HepG2 (cell line): ENCODE data around the gene TSEN54. TPM values are rescaled to one million over a fixed set of nuclear protein-coding genes. Genes with fewer than 3 reads are reported as not detected.

Experiments
- AHDC1 ChIP-seq: sonication (generic); formaldehyde crosslinking; IDR thresholded peaks from 2 replicates; pipeline ENCODE4 v1.5.1; 2020; ENCODE audit warnings: mild to moderate bottlenecking, missing genetic modification reagents, borderline replicate concordance
- ZFP82 ChIP-seq: sonication (generic); formaldehyde crosslinking; IDR thresholded peaks from 2 replicates; pipeline ENCODE4 v1.5.1; 2020; ENCODE audit warnings: mild to moderate bottlenecking, missing genetic modification reagents, borderline replicate concordance
- ZNF431 ChIP-seq: sonication (generic); formaldehyde crosslinking; IDR thresholded peaks from 2 replicates; pipeline ENCODE4 v1.9.0; 2022; ENCODE audit warnings: missing genetic modification reagents, low read depth, mild to moderate bottlenecking, borderline replicate concordance
- ZNF512 ChIP-seq: sonication (generic); formaldehyde crosslinking; IDR thresholded peaks from 2 replicates; pipeline ENCODE4 v1.4.0; 2020; ENCODE audit warnings: mild to moderate bottlenecking, missing genetic modification reagents
- polyA plus RNA-seq, 8 experiments: library from polyadenylated mRNA; depleted of rRNA in 3 of 8; stranded (reverse) in 7 of 8; unstranded in 1 of 8; fragments of >200 nt; fragmentation: Illumina TruSeq in 4 of 8; extraction: Trizol in 4 of 8; gene quantifications; 2 replicates each; pipeline versions ENCODE4 v1.2.1 to v1.2.3, GENCODE V29; 2011 to 2016; ENCODE audit warnings: low read depth in 4 of 8, missing spikeins in 1 of 8, mixed read lengths in 1 of 8; ENCODE audit not compliant: insufficient read depth in 1 of 8
- total RNA-seq, 5 experiments: library from RNA; depleted of rRNA; stranded (reverse); fragments of >200 nt; fragmentation: Illumina TruSeq; extraction: Trizol; gene quantifications; 2 replicates each; pipeline ENCODE4 v1.2.3, GENCODE V29; 2016; ENCODE audit warnings: low read depth in 1 of 5
- TF ChIP-seq, protein P1 (sequence below): sonication (generic); formaldehyde crosslinking; IDR thresholded peaks from 2 replicates; pipeline ENCODE4 v1.4.0; 2020; ENCODE audit warnings: missing genetic modification reagents, mild to moderate bottlenecking, borderline replicate concordance

The TSEN54 gene
- total and polyA plus RNA-seq, 2 of the 13 experiments (the other 11 are each of a cell fraction or from before 2014, with no cell fraction given): 62.9 to 63.3 TPM

DNA sequence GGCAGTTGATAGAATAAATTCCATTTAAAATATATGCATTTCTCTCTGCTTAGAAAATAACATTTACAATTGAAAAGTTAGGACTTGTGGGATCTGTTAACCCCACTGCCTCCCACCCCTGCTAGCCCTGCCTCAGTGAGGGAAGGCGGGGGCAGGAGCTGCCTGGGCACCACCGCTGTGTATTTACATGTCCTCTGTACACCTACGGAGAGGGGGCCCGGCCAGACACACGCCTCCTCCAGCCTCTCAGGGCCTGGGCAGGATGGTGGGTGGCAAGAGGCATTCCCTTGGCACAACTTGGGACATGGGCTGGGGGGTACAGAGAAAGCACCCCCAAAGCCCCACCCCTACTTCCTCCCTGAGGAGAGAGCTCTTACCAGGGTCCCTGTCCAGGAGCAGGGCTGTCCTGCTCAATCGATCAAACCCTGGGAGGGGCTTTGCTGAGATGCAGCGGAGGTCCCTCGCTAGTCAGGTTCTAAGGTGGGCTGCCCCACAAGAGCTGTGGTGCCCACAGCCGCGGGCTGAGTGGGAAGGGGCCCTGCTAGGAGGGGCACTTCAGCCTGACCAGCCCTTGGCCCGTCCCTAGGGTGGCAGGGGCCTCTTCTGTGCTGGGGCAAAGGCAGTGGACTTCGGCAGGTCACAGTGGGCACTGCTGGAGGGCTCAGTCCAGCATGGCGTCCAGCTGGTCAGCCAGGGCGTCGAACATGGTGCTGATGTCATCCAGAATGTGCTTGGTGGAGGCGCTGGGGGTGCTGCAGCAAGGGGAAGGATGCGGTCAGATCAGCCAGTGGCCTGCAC, 15.7 kb upstream of the TSEN54 start (continued):
- TF ChIP-seq AHDC1 (CRISPR knock-in tag): no peak
- no peak for TF ChIP-seq ZFP82 (CRISPR knock-in tag)
- 0 out of 2 replicates have a peak, but pooled peaks have one; percentile 4 for TF ChIP-seq ZNF431 (CRISPR knock-in tag)
- no peak for TF ChIP-seq ZNF512
- TF ChIP-seq, protein P1, sequence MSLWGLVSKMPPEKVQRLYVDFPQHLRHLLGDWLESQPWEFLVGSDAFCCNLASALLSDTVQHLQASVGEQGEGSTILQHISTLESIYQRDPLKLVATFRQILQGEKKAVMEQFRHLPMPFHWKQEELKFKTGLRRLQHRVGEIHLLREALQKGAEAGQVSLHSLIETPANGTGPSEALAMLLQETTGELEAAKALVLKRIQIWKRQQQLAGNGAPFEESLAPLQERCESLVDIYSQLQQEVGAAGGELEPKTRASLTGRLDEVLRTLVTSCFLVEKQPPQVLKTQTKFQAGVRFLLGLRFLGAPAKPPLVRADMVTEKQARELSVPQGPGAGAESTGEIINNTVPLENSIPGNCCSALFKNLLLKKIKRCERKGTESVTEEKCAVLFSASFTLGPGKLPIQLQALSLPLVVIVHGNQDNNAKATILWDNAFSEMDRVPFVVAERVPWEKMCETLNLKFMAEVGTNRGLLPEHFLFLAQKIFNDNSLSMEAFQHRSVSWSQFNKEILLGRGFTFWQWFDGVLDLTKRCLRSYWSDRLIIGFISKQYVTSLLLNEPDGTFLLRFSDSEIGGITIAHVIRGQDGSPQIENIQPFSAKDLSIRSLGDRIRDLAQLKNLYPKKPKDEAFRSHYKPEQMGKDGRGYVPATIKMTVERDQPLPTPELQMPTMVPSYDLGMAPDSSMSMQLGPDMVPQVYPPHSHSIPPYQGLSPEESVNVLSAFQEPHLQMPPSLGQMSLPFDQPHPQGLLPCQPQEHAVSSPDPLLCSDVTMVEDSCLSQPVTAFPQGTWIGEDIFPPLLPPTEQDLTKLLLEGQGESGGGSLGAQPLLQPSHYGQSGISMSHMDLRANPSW (CRISPR knock-in tag): no peak
